Measurements from ENCODE around the gene HSFX3. TPM values are rescaled to one million over a fixed set of nuclear protein-coding genes. Genes with fewer than 3 reads are reported as not detected.
"Not testable (repeated sequence)": the region's sequence is repeated elsewhere in the genome, so short reads cannot be mapped to it uniquely, and the experiment has no call there.

HSFX3 gene
- total RNA-seq, 1 donor from 2014 or later: not detected

DNA sequence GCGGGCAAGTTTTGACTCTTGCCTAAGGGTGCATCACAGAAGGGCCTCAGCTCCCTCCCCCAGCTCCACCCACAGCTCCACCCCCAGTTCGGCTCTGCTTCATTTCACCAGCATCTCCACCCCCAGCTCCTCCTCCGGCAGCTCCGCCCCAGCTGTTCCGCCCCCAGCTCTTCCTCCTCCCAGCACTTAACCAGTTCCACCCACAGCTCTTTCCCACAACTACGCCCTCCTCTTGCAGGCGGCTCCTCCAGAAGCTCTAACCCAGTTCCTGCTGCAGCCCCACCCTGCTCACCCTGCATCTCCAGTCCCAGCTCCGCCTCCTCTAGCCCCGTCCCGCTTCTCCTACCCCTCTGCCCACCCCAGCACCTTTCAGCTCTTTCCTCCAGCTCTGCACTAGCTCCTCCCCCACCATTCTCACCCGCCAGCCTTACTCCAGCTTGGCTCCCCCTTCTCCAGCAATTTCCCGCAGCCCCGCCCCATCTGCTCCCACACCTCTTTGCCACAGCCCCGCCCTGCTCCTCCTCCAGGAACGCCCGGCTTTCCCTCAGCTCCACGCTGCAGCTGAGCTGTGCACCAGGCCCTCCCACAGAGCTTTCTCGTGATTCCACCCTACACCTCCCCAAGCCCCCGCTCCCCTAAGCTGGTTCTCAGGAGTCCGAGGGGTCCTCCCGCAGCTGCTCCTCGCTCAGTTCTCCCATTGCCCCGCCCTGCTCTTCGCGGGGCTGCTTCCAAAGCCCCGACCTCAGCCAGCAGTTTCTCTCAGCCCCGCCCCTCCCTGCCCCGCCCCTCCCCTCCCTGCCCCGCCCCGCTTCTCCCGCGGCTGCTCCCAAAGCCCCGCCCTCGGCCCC lies 10.2 kb downstream of the HSFX3 start:
- Histone ChIP-seq H3K4me3 (ENCODE audit: low read depth, low read length) (peak overlapping the region; percentile 43), H3K36me3 (ENCODE audit: control insufficient read depth, insufficient read depth, low read length) (no peaks in the 10 kb centered on the region), H3K27me3 (ENCODE audit: control insufficient read depth, insufficient read depth, low read length) (no peaks in the 10 kb centered on the region)
- DNase-seq (ENCODE audit: low read depth) (peak; percentile 87), FAIRE-seq (no peak)
- TF ChIP-seq, protein P1, sequence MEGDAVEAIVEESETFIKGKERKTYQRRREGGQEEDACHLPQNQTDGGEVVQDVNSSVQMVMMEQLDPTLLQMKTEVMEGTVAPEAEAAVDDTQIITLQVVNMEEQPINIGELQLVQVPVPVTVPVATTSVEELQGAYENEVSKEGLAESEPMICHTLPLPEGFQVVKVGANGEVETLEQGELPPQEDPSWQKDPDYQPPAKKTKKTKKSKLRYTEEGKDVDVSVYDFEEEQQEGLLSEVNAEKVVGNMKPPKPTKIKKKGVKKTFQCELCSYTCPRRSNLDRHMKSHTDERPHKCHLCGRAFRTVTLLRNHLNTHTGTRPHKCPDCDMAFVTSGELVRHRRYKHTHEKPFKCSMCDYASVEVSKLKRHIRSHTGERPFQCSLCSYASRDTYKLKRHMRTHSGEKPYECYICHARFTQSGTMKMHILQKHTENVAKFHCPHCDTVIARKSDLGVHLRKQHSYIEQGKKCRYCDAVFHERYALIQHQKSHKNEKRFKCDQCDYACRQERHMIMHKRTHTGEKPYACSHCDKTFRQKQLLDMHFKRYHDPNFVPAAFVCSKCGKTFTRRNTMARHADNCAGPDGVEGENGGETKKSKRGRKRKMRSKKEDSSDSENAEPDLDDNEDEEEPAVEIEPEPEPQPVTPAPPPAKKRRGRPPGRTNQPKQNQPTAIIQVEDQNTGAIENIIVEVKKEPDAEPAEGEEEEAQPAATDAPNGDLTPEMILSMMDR (IDR thresholded peaks at IDR 0.05; ENCODE audit: insufficient read depth, low read length, severe bottlenecking): no peak

- not testable (repeated sequence) for DNase-seq (ENCODE audit: low read depth); H3K4me3 ChIP-seq (ENCODE audit: low read depth, low read length); FAIRE-seq; H3K36me3 ChIP-seq (ENCODE audit: control insufficient read depth, insufficient read depth, low read length); H3K27me3 ChIP-seq (ENCODE audit: control insufficient read depth, insufficient read depth, low read length)
Measured at GRCh38 chrX:149537474-149537873, 12.2 kb downstream of the HSFX3 start.

- not testable (repeated sequence) for H3K36me3 ChIP-seq (ENCODE audit: control insufficient read depth, insufficient read depth, low read length); H3K4me3 ChIP-seq (ENCODE audit: low read depth, low read length); FAIRE-seq; H3K27me3 ChIP-seq (ENCODE audit: control insufficient read depth, insufficient read depth, low read length); DNase-seq (ENCODE audit: low read depth)
Measured at GRCh38 chrX:149534926-149535602, 14.7 kb downstream of the HSFX3 start.

- not testable (repeated sequence) for H3K36me3 ChIP-seq (ENCODE audit: control insufficient read depth, insufficient read depth, low read length); DNase-seq (ENCODE audit: low read depth); H3K4me3 ChIP-seq (ENCODE audit: low read depth, low read length); H3K27me3 ChIP-seq (ENCODE audit: control insufficient read depth, insufficient read depth, low read length)
- peak; percentile 83 for FAIRE-seq
Measured at GRCh38 chrX:149533999-149534398, 15.7 kb downstream of the HSFX3 start.

DNA sequence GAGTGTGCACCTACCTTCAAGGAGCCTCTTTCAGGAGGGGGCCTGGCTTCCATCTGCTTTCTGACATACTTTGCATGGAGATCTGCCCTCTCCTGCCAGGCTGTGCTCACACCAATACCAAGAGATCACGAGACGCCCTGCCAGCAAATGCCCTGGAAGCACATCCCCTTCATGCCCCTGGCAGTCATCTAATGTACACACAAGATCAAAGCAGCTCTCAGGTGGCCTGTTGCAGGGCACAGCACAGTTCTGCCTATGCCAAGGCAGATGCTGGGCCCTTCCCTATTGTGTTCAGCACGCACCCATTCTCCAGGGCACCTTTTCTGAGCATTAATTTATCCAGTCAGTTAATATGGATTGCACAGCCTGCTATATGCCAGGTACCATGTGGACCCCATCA lies 16.9 kb downstream of the HSFX3 start:
- H3K4me3 ChIP-seq (ENCODE audit: low read depth, low read length); H3K27me3 ChIP-seq (ENCODE audit: control insufficient read depth, insufficient read depth, low read length); FAIRE-seq; H3K36me3 ChIP-seq (ENCODE audit: control insufficient read depth, insufficient read depth, low read length); DNase-seq (ENCODE audit: low read depth): not testable (repeated sequence)

GRCh38 chrX:149531599-149531998 lies 18.1 kb downstream of the HSFX3 start:
- FAIRE-seq (peak; percentile 52), DNase-seq (ENCODE audit: low read depth) (no peak)
- Histone ChIP-seq H3K27me3 (ENCODE audit: control insufficient read depth, insufficient read depth, low read length) (no peaks in the 10 kb centered on the region), H3K36me3 (ENCODE audit: control insufficient read depth, insufficient read depth, low read length) (no peaks in the 10 kb centered on the region), H3K4me3 (ENCODE audit: low read depth, low read length) (no peak overlapping the region)
- TF ChIP-seq, protein P1 (IDR thresholded peaks at IDR 0.05; ENCODE audit: insufficient read depth, low read length, severe bottlenecking): no peak

DNA sequence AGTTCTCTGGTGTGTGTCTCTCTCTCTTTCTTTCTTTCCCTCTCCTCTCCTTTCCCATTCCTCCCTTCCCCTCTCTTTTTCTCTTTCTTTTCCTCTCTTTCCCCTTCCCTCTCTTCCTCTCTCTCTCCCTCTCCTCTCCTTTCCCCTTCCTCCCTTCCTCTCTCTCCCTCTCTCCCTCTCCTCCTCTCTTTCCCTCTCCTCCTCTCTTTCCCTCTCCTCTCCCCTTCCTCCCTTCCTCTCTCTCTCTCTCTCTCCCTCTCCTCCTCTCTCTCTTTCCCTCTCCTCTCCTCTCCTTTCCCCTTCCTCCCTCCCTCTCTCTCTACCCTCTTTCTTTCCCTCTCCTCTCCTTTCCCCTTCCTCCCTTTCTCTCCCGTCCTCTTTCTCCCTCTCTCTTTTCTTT lies 21.3 kb downstream of the HSFX3 start:
- Histone ChIP-seq H3K4me3 (ENCODE audit: low read depth, low read length) (no peak overlapping the region), H3K36me3 (ENCODE audit: control insufficient read depth, insufficient read depth, low read length) (no peaks in the 10 kb centered on the region), H3K27me3 (ENCODE audit: control insufficient read depth, insufficient read depth, low read length) (no peaks in the 10 kb centered on the region)
- DNase-seq (ENCODE audit: low read depth): no peak
- TF ChIP-seq, protein P1 (IDR thresholded peaks at IDR 0.05; ENCODE audit: insufficient read depth, low read length, severe bottlenecking): no peak
- FAIRE-seq: no peak

Data from bronchial epithelial cell (primary cell).